ENCODE data around the gene DIP2B.
"Not testable (repeated sequence)": the region's sequence is repeated elsewhere in the genome, so short reads cannot be mapped to it uniquely, and the experiment has no call there.

Gene DIP2B

GRCh38 chr12:50521781-50522180 lies 17.0 kb downstream of the DIP2B start:
- not testable (repeated sequence) for DNase-seq

- DNase-seq = no peak
Measured at GRCh38 chr12:50523772-50524171, 19.0 kb downstream of the DIP2B start.

GRCh38 chr12:50524621-50525020 lies 19.8 kb downstream of the DIP2B start:
- no peak for DNase-seq

- no peak for DNase-seq
Measured at GRCh38 chr12:50525422-50525821, 20.6 kb downstream of the DIP2B start.

GRCh38 chr12:50527359-50527726 lies 22.6 kb downstream of the DIP2B start:
- no peak for DNase-seq

GRCh38 chr12:50528800-50529199 lies 24.0 kb downstream of the DIP2B start:
- DNase-seq = no peak

GRCh38 chr12:50529345-50529744 lies 24.6 kb downstream of the DIP2B start:
- no peak for DNase-seq

GRCh38 chr12:50530532-50530931 lies 25.7 kb downstream of the DIP2B start:
- no peak for DNase-seq

- DNase-seq = no peak
Measured at GRCh38 chr12:50533203-50533584, 28.4 kb downstream of the DIP2B start.

- no peak for DNase-seq
Measured at GRCh38 chr12:50533971-50534370, 29.2 kb downstream of the DIP2B start.

GRCh38 chr12:50536831-50537537 lies 32.2 kb downstream of the DIP2B start:
- DNase-seq = no peak

- no peak for DNase-seq
Measured at GRCh38 chr12:50537538-50537919, 32.7 kb downstream of the DIP2B start.

GRCh38 chr12:50538182-50538581 lies 33.4 kb downstream of the DIP2B start:
- no peak for DNase-seq

GRCh38 chr12:50541139-50541538 lies 36.4 kb downstream of the DIP2B start:
- no peak for DNase-seq

GRCh38 chr12:50542448-50542847 lies 37.7 kb downstream of the DIP2B start:
- DNase-seq = no peak

- not testable (repeated sequence) for DNase-seq
Measured at GRCh38 chr12:50543188-50543587, 38.4 kb downstream of the DIP2B start.

- DNase-seq = no peak
Measured at GRCh38 chr12:50545213-50545612, 40.4 kb downstream of the DIP2B start.

GRCh38 chr12:50545786-50546185 lies 41.0 kb downstream of the DIP2B start:
- DNase-seq = no peak

GRCh38 chr12:50546441-50547318 lies 41.9 kb downstream of the DIP2B start:
- DNase-seq = no peak

- DNase-seq = no peak
Measured at GRCh38 chr12:50547742-50548141, 43.0 kb downstream of the DIP2B start.

GRCh38 chr12:50549885-50550284 lies 45.1 kb downstream of the DIP2B start:
- DNase-seq = no peak

- no peak for DNase-seq
Measured at GRCh38 chr12:50550530-50551223, 45.9 kb downstream of the DIP2B start.

GRCh38 chr12:50551866-50552265 lies 47.1 kb downstream of the DIP2B start:
- DNase-seq = no peak

GRCh38 chr12:50554651-50555050 lies 49.9 kb downstream of the DIP2B start:
- DNase-seq = no peak

Data from NCI-H1436 treated with DMSO at 0.1 percent for 48 hours (cell line).